OCI-LY7 (cell line): Measurements from ENCODE around the gene KCNN3. TPM values are rescaled to one million over a fixed set of nuclear protein-coding genes. Genes with fewer than 3 reads are reported as not detected.

ENCODE experiments used
- BruUV-seq: library from RNA; stranded (reverse); fragments of 400-500 nt; replicated peaks from 2 replicates; lab custom pipeline; 2021; lab: Mats Ljungman, UMichigan
- CTCF ChIA-PET: fragments of 300-600 bp; sonication (Branson Sonifier 250); formaldehyde crosslinking; loops from one replicate; lab custom pipeline; 2022; ENCODE audit warnings: antibody characterized with exemption; ENCODE audit not compliant: unreplicated experiment; lab: Charles Lee
- POLR2A ChIA-PET: fragments of 300-600 bp; sonication (Branson Sonifier 250); formaldehyde crosslinking; loops from one replicate; lab custom pipeline; 2022; ENCODE audit warnings: antibody characterized with exemption; lab: Charles Lee
- DNase-seq: peaks from one replicate; pipeline ENCODE4 v3.0.0-alpha.2; 2015; ENCODE audit warnings: low spot score
- H2AFZ ChIP-seq: fragments of 200-600 bp; sonication (generic), shearing (Covaris generic); 2 replicates; pipeline ENCODE4 v1.6.1; 2014; ENCODE audit warnings: mild to moderate bottlenecking, antibody characterized with exemption, low read length, moderate library complexity
- H3K27ac ChIP-seq: fragments of 200-600 bp; sonication (generic); 2 replicates; pipeline ENCODE4 v1.5.1; 2014; ENCODE audit warnings: mixed run types, low read depth, mild to moderate bottlenecking, moderate library complexity, low read length, inconsistent platforms; ENCODE audit not compliant: poor library complexity, severe bottlenecking
- H3K36me3 ChIP-seq: fragments of 200-600 bp; sonication (generic); 2 replicates; pipeline ENCODE4 v1.6.1; 2014; ENCODE audit warnings: mild to moderate bottlenecking, antibody characterized with exemption, low read length, moderate library complexity, mixed read lengths; ENCODE audit not compliant: insufficient read depth
- H3K4me1 ChIP-seq: fragments of 200-600 bp; sonication (generic); 2 replicates; pipeline ENCODE4 v1.5.1; 2014; ENCODE audit warnings: mild to moderate bottlenecking, low read length; ENCODE audit not compliant: insufficient read depth, poor library complexity, severe bottlenecking
- H3K4me2 ChIP-seq: fragments of 200-600 bp; sonication (generic); 2 replicates; pipeline ENCODE4 v1.6.1; 2014; ENCODE audit warnings: mild to moderate bottlenecking, low read length
- H3K4me3 ChIP-seq: fragments of 200-600 bp; sonication (generic); 2 replicates; pipeline ENCODE4 v1.5.1; 2014; ENCODE audit warnings: mild to moderate bottlenecking, low read depth, low read length; ENCODE audit not compliant: poor library complexity, severe bottlenecking
- H3K79me2 ChIP-seq: fragments of 200-600 bp; sonication (generic); 2 replicates; pipeline ENCODE4 v1.6.1; 2016; ENCODE audit warnings: low read depth, mild to moderate bottlenecking, low read length, moderate library complexity, mixed read lengths; ENCODE audit not compliant: insufficient read depth
- H3K9me2 ChIP-seq: fragments of 200-600 bp; sonication (generic); 2 replicates; pipeline ENCODE4 v1.6.1; 2016; ENCODE audit warnings: mild to moderate bottlenecking, low read length, mixed read lengths; ENCODE audit not compliant: insufficient read depth
- H3K9me3 ChIP-seq: fragments of 200-600 bp; sonication (generic); 2 replicates; pipeline ENCODE4 v1.6.1; 2014; ENCODE audit warnings: mild to moderate bottlenecking, mixed run types, low read length, mixed read lengths
- H4K20me1 ChIP-seq: fragments of 200-600 bp; sonication (generic); 2 replicates; pipeline ENCODE4 v1.6.1; 2014; ENCODE audit warnings: mild to moderate bottlenecking, antibody characterized with exemption, low read length, moderate library complexity, mixed read lengths; ENCODE audit not compliant: insufficient read depth
- EZH2phosphoT487 ChIP-seq: fragments of 200-600 bp; sonication (generic); IDR thresholded peaks from 2 replicates; pipeline ENCODE4 v1.6.1; 2018; ENCODE audit warnings: low read depth, borderline replicate concordance, mild to moderate bottlenecking, mixed run types, antibody characterized with exemption, low read length, moderate library complexity, mixed read lengths
- intact Hi-C: fragments of 100-400 bp; cut with micrococcal nuclease; formaldehyde crosslinking; loops from one replicate; pipeline ENCODE4 v1.10.0; 2022; ENCODE audit not compliant: unreplicated experiment
- total RNA-seq, 2 experiments: library from RNA; depleted of rRNA in 1 of 2; stranded (reverse); fragments of >200 nt in 1 of 2; shearing (Covaris generic) in 1 of 2; gene quantifications; 2 replicates each; pipeline ENCODE4 v1.2.3, GENCODE V29; 2014 to 2022
- TF ChIP-seq, protein P1 (sequence below): fragments of 200-600 bp; sonication (generic); conservative IDR thresholded peaks from 2 replicates; pipeline ENCODE4 v1.5.1; 2014; ENCODE audit warnings: mild to moderate bottlenecking, antibody characterized with exemption, low read length, moderate library complexity, mixed read lengths

Gene KCNN3
- total RNA-seq, 2 experiments from 2014 or later = 14.8 to 50.8 TPM

DNA sequence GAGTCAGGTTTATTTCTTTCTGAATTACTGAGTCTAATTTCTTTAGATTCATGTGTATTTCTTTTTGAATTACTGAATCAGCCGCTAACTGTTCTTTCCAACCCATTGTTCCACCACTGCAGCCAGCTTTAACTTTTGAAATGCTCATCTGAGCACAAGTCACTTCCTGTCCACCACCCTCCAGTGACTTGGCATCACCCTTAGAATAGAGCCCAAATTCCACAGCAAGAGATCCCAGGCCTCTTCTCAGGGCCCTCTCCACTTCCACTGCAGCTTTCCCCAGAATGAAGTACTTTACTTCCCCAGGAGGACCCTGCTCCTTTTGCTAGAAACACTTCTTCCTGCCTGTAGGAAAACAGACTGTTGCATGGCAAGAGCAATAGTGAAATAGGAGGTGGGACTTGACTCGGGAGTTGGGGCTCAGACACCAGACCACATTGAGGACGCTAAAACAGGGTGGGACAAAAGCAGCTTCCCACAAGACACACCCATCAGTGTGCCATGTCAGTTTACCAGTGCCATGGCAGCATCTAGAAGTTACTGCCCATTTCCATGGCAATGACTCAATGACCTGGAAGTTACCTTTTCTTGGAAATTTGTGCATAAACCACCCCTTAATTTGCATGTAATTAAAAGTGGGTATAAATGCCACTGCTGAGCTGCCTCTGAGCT is 205.6 kb downstream of the KCNN3 start:
- no peaks in the 10 kb centered on the region for H3K9me3 ChIP-seq
- H3K4me2 ChIP-seq = no peak overlapping the region
- no peak overlapping the region for H3K27ac ChIP-seq
- TF ChIP-seq, protein P1, sequence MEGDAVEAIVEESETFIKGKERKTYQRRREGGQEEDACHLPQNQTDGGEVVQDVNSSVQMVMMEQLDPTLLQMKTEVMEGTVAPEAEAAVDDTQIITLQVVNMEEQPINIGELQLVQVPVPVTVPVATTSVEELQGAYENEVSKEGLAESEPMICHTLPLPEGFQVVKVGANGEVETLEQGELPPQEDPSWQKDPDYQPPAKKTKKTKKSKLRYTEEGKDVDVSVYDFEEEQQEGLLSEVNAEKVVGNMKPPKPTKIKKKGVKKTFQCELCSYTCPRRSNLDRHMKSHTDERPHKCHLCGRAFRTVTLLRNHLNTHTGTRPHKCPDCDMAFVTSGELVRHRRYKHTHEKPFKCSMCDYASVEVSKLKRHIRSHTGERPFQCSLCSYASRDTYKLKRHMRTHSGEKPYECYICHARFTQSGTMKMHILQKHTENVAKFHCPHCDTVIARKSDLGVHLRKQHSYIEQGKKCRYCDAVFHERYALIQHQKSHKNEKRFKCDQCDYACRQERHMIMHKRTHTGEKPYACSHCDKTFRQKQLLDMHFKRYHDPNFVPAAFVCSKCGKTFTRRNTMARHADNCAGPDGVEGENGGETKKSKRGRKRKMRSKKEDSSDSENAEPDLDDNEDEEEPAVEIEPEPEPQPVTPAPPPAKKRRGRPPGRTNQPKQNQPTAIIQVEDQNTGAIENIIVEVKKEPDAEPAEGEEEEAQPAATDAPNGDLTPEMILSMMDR = no peak
- no peak for TF ChIP-seq EZH2phosphoT487
- POLR2A ChIA-PET = interaction anchor here (1.1 kb wide), 1 partner anchor 231 kb away, joined by 3 read pairs; no protein-coding TSS in a partner anchor
- no peak for DNase-seq
- no TSS peak for BruUV-seq
- H3K4me3 ChIP-seq = no peak overlapping the region
- intact Hi-C loops = no loop called here
- CTCF ChIA-PET = no interaction called here
- H3K79me2 ChIP-seq = no peaks in the 10 kb centered on the region
- no peaks in the 10 kb centered on the region for H4K20me1 ChIP-seq
- H3K36me3 ChIP-seq = no peaks in the 10 kb centered on the region
- no peaks in the 10 kb centered on the region for H3K9me2 ChIP-seq
- H2AFZ ChIP-seq = no peak overlapping the region
- peaks cover under 1% of the 10 kb centered on the region for H3K4me1 ChIP-seq

DNA sequence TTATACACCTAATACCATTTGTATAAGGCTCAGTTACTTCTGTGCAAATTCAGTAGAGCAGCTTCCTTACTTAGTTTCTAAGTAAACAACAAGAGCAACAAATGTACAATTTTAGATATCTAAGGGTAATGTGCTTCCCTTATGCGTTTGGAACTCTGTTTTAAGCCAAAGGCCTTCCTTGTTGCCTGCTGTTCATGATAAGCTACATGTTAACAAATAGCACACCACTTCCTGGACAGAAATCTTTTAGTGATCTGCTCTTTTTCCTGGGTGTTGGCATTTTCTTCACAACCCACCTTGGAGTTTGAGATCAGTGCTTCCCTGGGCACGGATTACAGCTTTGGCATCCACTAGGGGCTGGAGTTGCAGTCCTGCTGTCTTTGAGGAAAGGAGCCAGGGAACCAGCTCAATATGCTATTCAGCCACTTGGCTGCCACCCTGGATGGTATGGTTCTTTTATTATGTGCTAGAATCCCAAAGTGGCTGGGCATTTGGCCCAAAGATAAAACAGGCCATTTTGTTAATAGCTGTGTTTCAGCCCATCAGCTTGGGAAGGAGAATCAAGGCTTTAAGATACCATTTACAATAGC is 206.5 kb downstream of the KCNN3 start:
- no TSS peak for BruUV-seq
- H3K4me3 ChIP-seq = no peak overlapping the region
- no peaks in the 10 kb centered on the region for H3K36me3 ChIP-seq
- no peaks in the 10 kb centered on the region for H3K79me2 ChIP-seq
- H3K9me2 ChIP-seq = no peaks in the 10 kb centered on the region
- no peaks in the 10 kb centered on the region for H4K20me1 ChIP-seq
- no peaks in the 10 kb centered on the region for H3K9me3 ChIP-seq
- ChIA-PET CTCF (no interaction called here), POLR2A (no interaction called here)
- intact Hi-C loops = no loop called here
- H3K4me1 ChIP-seq = no peaks in the 10 kb centered on the region
- no peak overlapping the region for H3K4me2 ChIP-seq
- no peak overlapping the region for H2AFZ ChIP-seq
- DNase-seq = no peak
- TF ChIP-seq EZH2phosphoT487 = no peak
- TF ChIP-seq, protein P1 = no peak
- no peak overlapping the region for H3K27ac ChIP-seq

DNA sequence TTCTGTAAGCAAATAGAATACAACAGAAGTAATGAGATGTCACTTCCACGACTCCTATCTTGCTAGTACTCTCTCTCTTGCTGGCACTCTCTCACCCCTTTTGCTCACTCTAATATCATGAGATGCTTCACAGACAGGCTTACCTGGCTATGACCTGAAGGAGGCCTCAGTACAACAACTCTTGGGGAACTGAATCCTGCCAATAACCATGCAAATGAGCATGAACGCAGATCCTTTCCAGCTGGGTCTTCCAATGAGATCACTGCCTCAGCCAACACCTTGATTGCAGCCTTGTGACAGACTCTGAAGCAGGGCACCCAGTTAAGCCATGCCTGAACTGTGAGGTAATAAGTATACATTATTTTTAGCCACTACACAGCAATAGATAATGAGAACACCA is 209.0 kb downstream of the KCNN3 start:
- H4K20me1 ChIP-seq = no peaks in the 10 kb centered on the region
- H3K4me3 ChIP-seq = no peak overlapping the region
- POLR2A ChIA-PET = no interaction called here
- TF ChIP-seq, protein P1 = no peak
- TF ChIP-seq EZH2phosphoT487 = no peak
- CTCF ChIA-PET = no interaction called here
- H3K9me3 ChIP-seq = no peaks in the 10 kb centered on the region
- H3K4me2 ChIP-seq = no peak overlapping the region
- intact Hi-C loops = no loop called here
- H3K27ac ChIP-seq = no peak overlapping the region
- H3K79me2 ChIP-seq = no peaks in the 10 kb centered on the region
- peak; percentile 11 for DNase-seq
- no peaks in the 10 kb centered on the region for H3K36me3 ChIP-seq
- H3K9me2 ChIP-seq = no peaks in the 10 kb centered on the region
- no peaks in the 10 kb centered on the region for H3K4me1 ChIP-seq
- no TSS peak for BruUV-seq
- no peak overlapping the region for H2AFZ ChIP-seq
